HK-2 (cell line): ENCODE data around the gene ACOT12.
A peak's percentile ranks its signal among the peaks of the same experiment; 100 is the strongest.
"Not testable (repeated sequence)": the region's sequence is repeated elsewhere in the genome, so short reads cannot be mapped to it uniquely, and the experiment has no call there.

Experiments
- DNase-seq: peaks from one replicate; pipeline ENCODE4 v3.0.0-alpha.2; 2018; ENCODE audit not compliant: unreplicated experiment

The ACOT12 gene

GRCh38 chr5:81344736-81345135, 49.2 kb downstream of the ACOT12 start:
- no peak for DNase-seq

GRCh38 chr5:81338213-81338612, 55.7 kb downstream of the ACOT12 start:
- not testable (repeated sequence) for DNase-seq

GRCh38 chr5:81337803-81338202, 56.1 kb downstream of the ACOT12 start:
- no peak for DNase-seq

GRCh38 chr5:81336556-81336955, 57.4 kb downstream of the ACOT12 start:
- DNase-seq = no peak

GRCh38 chr5:81335946-81336345, 58.0 kb downstream of the ACOT12 start:
- DNase-seq = no peak

GRCh38 chr5:81334304-81335061, 59.5 kb downstream of the ACOT12 start:
- no peak for DNase-seq

- DNase-seq = no peak
These were observed 67.4 kb downstream of the ACOT12 start for GRCh38 chr5:81326554-81326953.

GRCh38 chr5:81317536-81317935, 76.4 kb downstream of the ACOT12 start:
- DNase-seq = no peak

GRCh38 chr5:81316571-81316970, 77.4 kb downstream of the ACOT12 start:
- no peak for DNase-seq

GRCh38 chr5:81315830-81316229, 78.1 kb downstream of the ACOT12 start:
- no peak for DNase-seq

GRCh38 chr5:81315336-81315735, 78.6 kb downstream of the ACOT12 start:
- no peak for DNase-seq

GRCh38 chr5:81314581-81314980, 79.4 kb downstream of the ACOT12 start:
- DNase-seq = no peak

GRCh38 chr5:81313686-81314085, 80.2 kb downstream of the ACOT12 start:
- DNase-seq = no peak

GRCh38 chr5:81313278-81313677, 80.7 kb downstream of the ACOT12 start:
- no peak for DNase-seq

GRCh38 chr5:81310402-81311063, 83.4 kb downstream of the ACOT12 start:
- no peak for DNase-seq

GRCh38 chr5:81308836-81309235, 85.1 kb downstream of the ACOT12 start:
- DNase-seq = no peak

GRCh38 chr5:81305785-81306184, 88.1 kb downstream of the ACOT12 start:
- DNase-seq = no peak

GRCh38 chr5:81303563-81303962, 90.4 kb downstream of the ACOT12 start:
- DNase-seq = no peak

- no peak for DNase-seq
These were observed 91.3 kb downstream of the ACOT12 start for GRCh38 chr5:81302596-81302995.

GRCh38 chr5:81301271-81302015, 92.5 kb downstream of the ACOT12 start, which contains the start of gene ZCCHC9:
Gene ZCCHC9 (plus strand): TSS chr5:81301587. CDS start chr5:81304758, 3,171 bp downstream.
- peak; percentile 84 for DNase-seq

- DNase-seq = no peak
These were observed 93.0 kb downstream of the ACOT12 start for GRCh38 chr5:81300921-81301270.

GRCh38 chr5:81297531-81297930, 96.4 kb downstream of the ACOT12 start:
- no peak for DNase-seq

GRCh38 chr5:81294021-81294420, 99.9 kb downstream of the ACOT12 start:
- DNase-seq = not testable (repeated sequence)
